Putamen (tissue), 1 donor: Measurements from ENCODE around the gene RPTOR.

Experiments used
- DNase-seq: peaks from one replicate; pipeline ENCODE4 v3.0.0-alpha.2; 2016; ENCODE audit warnings: low spot score

Gene RPTOR

GRCh38 chr17:80666867-80667266 lies 122.2 kb downstream of the RPTOR start:
- no peak for DNase-seq

- no peak for DNase-seq
Observed at GRCh38 chr17:80667462-80668277, 123.0 kb downstream of the RPTOR start.

- no peak for DNase-seq
Observed at GRCh38 chr17:80668375-80669148, 123.9 kb downstream of the RPTOR start.

DNA sequence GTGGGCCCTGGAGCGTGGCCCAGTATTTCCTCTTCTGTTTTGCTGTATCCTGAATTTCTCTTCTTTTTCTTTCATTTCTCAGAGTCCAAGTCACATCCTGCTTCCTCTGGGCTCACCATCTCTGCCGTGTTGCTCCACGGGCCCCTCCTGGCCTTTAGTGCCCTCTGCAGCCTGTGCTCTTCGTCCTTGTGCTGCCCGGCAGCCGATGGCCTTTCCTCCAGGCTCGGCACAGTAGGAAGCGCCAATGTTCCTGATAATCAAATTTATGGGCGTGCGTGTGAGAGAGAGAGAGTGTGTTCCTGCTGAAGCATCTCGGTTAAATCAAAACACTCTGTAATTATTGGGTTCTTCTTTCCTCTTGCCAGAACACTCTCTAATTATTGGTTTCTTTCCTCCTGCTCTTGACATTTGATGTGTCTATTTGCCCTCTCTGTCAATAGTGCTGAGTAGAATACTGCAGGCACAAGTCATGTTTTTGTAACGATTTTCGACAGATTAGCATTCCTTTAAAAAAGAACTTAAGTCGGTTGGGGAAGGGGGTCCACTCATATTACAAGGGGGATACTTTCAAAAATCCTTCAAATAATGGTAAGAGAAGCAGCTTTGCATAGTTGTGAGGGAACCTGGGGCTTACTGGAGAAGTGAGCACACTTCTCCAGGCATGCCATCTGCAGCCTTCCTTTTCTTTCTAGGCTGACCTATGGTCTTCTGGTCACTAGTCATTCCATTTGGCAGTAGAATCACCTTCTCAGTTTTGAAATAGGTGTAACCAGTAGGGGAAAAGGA lies 126.6 kb downstream of the RPTOR start:
- DNase-seq = no peak

DNA sequence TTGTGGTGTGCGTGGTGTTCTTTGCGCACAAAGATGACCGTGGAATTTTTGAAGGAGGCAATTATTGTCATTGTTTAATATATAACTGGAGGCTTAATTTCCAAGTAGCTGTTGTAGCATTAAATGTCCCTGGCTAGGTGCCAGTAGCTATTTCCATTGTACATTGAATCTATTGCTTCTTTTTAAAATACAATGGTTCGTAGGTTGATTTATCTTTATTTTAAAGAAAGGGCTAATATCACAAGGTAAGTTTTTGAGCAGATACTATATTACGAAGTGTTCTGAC lies 127.1 kb downstream of the RPTOR start:
- no peak for DNase-seq

DNA sequence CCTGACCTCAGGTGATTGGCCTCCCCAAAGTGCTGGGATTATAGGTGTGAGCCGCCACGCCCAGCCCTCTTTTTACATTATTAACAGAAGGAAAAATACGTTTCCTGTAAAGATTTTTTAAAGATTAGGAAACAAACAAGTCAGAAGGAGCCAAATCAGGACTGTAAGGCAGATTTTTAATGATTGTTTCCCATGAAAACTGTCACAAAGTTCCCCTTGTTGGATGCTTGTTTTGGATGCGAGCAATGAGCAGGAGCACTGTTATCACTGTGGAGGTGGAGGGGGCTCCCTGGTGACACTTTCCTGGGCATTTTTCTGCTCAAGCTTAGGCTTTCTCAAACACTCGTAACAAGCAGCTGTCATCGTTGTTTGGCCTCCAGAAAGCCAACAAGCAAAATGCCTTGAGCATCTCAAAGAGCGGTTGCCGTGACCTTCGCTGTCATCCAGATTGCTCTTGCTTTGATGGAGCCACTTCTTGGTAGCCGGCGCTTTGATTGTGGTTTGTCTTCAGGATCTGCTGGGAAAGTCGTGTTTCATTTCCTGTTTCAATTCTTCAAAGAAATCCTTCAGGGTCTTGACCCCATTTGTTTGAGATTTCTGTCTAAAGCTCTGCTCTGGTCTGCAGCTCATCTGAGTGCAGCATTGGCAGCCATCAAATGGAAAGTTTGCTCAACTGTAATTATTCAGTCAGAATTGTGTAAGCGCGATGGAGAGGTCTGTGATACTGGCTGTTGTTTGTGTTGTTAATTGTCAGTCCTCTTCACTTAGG lies 128.7 kb downstream of the RPTOR start:
- no peak for DNase-seq

DNA sequence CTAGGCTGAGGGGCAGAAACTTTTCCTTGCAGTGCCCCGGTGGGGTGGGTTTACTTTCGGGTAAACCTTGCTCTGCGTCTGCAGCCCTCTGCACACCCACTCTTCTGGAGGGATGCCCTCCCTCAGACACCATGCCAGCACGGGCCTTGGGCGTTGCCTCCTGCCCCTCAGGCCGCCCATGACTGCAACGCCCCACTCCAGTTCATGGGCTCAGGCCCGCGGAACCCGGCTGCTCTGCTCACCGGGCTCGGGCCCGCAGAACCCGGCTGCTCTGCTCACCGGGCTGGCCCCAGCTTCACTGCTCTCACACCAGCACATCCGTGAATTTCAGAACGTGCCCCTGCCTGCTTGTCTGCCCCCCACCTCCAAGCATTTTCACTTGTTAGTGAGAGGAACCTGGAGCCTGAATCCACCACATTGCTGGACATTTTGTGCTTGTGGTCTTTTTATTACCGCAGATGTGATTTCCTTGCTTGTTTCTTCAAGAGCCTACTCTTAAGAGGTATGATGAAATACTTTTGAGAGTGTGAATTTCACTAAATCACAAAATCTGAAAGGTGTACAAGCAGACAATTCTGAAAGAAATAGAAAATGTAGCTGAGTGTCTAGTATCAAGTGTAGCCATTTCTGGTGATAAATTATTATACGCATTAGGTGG lies 130.9 kb downstream of the RPTOR start:
- DNase-seq = no peak

DNA sequence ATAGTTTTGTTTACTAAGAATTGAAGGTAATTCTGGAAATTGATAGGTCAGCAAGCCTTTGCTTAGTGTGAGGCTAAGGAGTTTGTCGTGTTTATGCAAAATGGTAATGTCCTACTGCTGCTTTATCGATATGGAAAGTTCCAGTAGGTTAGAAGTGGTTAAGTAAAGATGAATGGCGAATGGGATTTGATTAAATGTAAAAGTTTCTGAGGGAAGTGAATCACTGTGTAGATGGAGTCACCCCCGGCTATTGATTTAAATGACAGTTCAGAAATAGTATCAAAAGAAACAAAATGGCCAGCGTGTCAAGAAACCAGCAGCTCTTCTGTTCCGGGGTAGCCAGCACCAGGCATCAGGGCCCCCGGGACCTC lies 131.4 kb downstream of the RPTOR start:
- DNase-seq = no peak

- DNase-seq = no peak
Observed at GRCh38 chr17:80676564-80676963, 131.9 kb downstream of the RPTOR start.

- no peak for DNase-seq
Observed at GRCh38 chr17:80677214-80677756, 132.6 kb downstream of the RPTOR start.

DNA sequence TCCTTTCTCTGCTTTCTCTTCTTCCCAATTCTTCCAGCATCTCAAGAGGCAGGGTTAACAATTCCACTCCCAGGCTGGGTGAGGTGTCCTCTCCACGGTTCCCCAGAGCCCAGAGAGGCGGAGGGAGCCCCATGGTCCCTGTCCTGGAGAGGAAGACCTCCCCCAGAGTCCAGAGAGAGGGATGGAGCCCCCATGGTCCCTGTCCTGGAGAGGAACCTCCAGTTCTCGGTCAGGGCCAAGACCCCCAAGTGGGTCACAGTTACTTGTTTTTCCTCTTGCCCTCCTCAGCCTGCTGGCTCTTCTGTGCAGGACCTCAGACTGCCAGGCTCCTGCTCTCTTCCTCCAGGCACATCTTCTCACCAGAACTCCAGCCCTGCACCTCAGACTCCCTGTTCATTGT lies 135.2 kb downstream of the RPTOR start:
- DNase-seq = no peak

GRCh38 chr17:80681215-80681614 lies 136.6 kb downstream of the RPTOR start:
- DNase-seq = no peak

- DNase-seq = no peak
Observed at GRCh38 chr17:80682372-80682771, 137.7 kb downstream of the RPTOR start.

DNA sequence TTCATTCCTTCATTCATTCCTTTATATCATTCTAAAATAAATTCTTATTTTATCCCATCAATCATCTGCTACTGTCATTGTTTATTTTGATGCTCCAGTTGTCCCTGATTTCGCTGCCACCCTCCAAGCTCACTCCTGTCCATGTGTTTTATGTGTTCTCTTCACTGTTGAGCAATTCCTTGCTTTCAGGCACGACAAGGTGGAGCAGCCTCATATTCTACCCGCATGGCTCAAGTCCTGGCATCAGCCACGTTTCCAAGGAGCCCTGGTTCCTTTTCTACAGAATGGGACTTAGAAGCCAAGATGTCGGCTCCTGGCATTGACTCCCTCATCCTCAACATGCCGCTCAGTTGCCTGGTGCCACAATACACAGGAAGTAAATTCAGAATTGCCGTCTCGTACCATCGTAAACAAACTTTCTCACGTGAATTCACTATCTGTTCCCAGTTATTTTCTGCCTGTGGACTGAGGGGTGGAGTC lies 139.0 kb downstream of the RPTOR start:
- DNase-seq = no peak

- no peak for DNase-seq
Observed at GRCh38 chr17:80687839-80688238, 143.2 kb downstream of the RPTOR start.

DNA sequence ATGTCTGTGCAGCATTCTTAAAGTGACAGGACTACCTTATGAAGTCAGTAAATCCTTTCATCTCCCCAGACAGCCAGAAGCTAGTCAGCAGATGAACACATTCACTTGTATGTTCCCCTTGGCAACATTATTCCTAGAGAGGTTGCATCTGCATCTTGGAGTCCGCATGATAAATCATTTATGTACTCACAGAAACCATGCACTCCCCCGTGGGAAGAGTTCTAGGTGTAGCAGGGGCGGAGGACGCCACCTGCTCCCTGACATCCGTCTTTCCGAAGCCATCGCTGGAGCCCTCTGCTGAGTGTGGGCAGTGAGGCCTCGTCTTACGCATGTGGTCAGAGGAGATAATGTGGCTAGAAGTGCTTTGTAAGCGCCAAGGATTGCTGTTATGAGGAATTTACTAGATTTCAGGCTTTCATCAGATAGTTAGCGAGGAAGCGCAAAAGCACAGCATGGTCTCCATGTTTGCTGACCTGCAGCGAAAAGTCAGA lies 144.5 kb downstream of the RPTOR start:
- DNase-seq = no peak

DNA sequence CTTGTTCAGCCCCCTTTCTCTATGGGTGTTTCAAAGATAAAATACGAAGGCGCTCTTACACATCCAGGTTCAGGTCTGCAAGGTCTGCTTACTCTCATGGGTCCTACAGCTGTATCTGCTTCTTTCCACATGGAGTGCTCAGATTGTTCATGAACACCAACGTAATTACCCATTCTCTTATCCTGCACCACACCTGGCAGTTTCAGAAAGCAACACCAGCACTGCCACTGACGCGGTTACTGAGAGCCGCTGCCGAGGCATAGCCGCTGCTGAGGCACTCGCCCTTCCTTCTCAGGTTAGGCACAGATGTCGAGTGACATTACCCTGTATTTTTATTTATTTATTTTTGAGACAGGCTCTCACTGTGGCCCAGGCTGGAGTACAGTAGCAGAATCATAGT lies 147.1 kb downstream of the RPTOR start:
- DNase-seq = no peak

- no peak for DNase-seq
Observed at GRCh38 chr17:80692931-80693467, 148.4 kb downstream of the RPTOR start.

DNA sequence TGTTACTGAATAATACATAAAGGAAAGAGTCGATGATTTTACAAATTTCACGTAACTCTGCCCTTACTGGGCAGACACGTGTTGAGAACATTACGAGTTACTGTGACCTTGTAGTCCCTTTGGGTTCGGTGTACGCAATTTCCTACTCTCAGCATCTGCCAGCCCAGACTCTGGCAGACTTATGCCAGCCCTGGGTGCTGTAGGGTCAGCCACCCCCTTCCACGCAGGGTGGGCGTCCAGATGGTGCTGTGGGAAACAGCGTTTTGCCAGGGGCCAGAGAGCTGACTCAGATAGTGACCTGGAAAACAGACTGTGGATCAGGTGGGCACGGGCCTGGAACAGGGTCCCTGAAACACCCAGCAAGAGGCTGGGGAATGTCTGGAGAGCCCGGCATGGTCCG lies 148.9 kb downstream of the RPTOR start:
- no peak for DNase-seq

- no peak for DNase-seq
Observed at GRCh38 chr17:80694085-80694991, 149.7 kb downstream of the RPTOR start.
